ENCODE results near the gene NHS.

DNA sequence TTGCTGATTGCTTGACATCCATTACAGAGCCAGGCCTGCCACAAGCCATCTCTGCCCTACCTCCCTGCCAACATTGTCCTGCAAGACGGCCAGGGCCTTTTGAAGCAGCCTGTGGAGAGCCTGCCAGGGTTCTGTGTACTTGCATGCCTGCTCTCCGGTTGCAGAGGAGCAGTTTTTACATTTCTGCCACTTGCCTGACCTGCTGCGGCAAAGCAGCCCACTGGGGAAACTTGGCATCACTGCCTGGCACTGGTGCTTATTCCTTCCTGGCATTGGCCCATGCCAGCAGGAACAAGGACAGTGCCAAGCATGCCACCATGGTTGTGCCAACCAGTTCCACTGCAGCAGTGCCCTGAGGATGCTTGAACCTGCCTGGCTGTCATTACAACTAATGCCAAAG is 167.1 kb downstream of the NHS start:
- TF ChIP-seq EP300 (IDR thresholded peaks at IDR 0.05) (no peak), POLR2AphosphoS5 (IDR thresholded peaks at IDR 0.05) (no peak)
- TF ChIP-seq, protein P1, sequence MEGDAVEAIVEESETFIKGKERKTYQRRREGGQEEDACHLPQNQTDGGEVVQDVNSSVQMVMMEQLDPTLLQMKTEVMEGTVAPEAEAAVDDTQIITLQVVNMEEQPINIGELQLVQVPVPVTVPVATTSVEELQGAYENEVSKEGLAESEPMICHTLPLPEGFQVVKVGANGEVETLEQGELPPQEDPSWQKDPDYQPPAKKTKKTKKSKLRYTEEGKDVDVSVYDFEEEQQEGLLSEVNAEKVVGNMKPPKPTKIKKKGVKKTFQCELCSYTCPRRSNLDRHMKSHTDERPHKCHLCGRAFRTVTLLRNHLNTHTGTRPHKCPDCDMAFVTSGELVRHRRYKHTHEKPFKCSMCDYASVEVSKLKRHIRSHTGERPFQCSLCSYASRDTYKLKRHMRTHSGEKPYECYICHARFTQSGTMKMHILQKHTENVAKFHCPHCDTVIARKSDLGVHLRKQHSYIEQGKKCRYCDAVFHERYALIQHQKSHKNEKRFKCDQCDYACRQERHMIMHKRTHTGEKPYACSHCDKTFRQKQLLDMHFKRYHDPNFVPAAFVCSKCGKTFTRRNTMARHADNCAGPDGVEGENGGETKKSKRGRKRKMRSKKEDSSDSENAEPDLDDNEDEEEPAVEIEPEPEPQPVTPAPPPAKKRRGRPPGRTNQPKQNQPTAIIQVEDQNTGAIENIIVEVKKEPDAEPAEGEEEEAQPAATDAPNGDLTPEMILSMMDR (IDR thresholded peaks at IDR 0.05) = no peak

Data from esophagus muscularis mucosa (tissue), 4 donors.